ENCODE measurements around the gene ANGPTL8. TPM values are rescaled to one million over a fixed set of nuclear protein-coding genes. Genes with fewer than 3 reads are reported as not detected.

ANGPTL8 gene
- total and polyA plus RNA-seq, 9 of the 15 experiments (the other 6 are each of a cell fraction or from before 2014, with no cell fraction given): not detected

GRCh38 chr19:11214387-11214786 lies 25.0 kb upstream of the ANGPTL8 start (continued):
- TF ChIP-seq FOXM1 (IDR thresholded peaks at IDR 0.05; ENCODE audit: low read depth) (no peak), FOXM1 (CRISPR knock-in tag; IDR thresholded peaks at IDR 0.05; ENCODE audit: low read depth) (no peak), CREB1 (IDR thresholded peaks at IDR 0.05) (no peak), CREB1 (CRISPR knock-in tag; IDR thresholded peaks at IDR 0.05) (no peak), ESRRB (CRISPR knock-in tag; IDR thresholded peaks at IDR 0.05; ENCODE audit: borderline replicate concordance) (no peak), ZKSCAN3 (CRISPR knock-in tag; IDR thresholded peaks at IDR 0.05) (no peak), U2AF1 (optimal IDR thresholded peaks at IDR 0.05; ENCODE audit: low read depth, low read length) (no peak), PHB2 (IDR thresholded peaks at IDR 0.05; ENCODE audit: low read depth) (no peak), ZNF695 (CRISPR knock-in tag; IDR thresholded peaks at IDR 0.05) (no peak), GMEB1 (CRISPR knock-in tag; IDR thresholded peaks at IDR 0.05) (no peak)

- FAIRE-seq (no peak), DNase-seq (ENCODE audit: extremely low read depth in 1 of 4, low spot score in 3 of 4) (no peak), ATAC-seq (no peak)
- Histone ChIP-seq H3K27ac (ENCODE audit: extremely low read depth, low read depth, low read length) (no peak overlapping the region), H3K4me2 (ENCODE audit: insufficient read depth, low read length) (no peak overlapping the region), H3K4me1 (replicated peaks in 1 of 2; ENCODE audit: control insufficient read depth in 2 of 2, insufficient read depth in 2 of 2, low read length in 2 of 2) (peaks cover 0 to 10% of the 10 kb centered on the region in 2 experiments; a peak in 2 of 5 replicates), H3K27me3 (ENCODE audit: control insufficient read depth in 2 of 2, insufficient read depth in 2 of 2, low read length in 2 of 2) (no peaks in the 10 kb centered on the region), H3K9me1 (ENCODE audit: control insufficient read depth, insufficient read depth, low read length) (no peaks in the 10 kb centered on the region), H3K9me3 (replicated peaks; ENCODE audit: control insufficient read depth, insufficient read depth, low read depth, low read length) (peaks cover 4% of the 10 kb centered on the region; the same call in 1 of the 2 replicates), H3K9ac (ENCODE audit: insufficient read depth in 1 of 2, low read depth in 2 of 2, low read length in 2 of 2) (no peak overlapping the region), H3K4me3 (no peak overlapping the region), H3K79me2 (ENCODE audit: control insufficient read depth, insufficient read depth, low read length) (no peaks in the 10 kb centered on the region), H4K20me1 (replicated peaks; ENCODE audit: control insufficient read depth, insufficient read depth, low read length) (no peaks in the 10 kb centered on the region), H2AFZ (ENCODE audit: low read depth, low read length) (no peak overlapping the region), H3K36me3 (ENCODE audit: control insufficient read depth, insufficient read depth, low read length) (no peaks in the 10 kb centered on the region)
- WGBS (ENCODE audit: insufficient coverage, low coverage, missing lambda C conversion rate): 68% methylated on average over 3 of the region's 3 CpGs
- ChIA-PET POLR2A (no interaction called here), CTCF (ENCODE audit: low intra/inter-chr PET ratio) (no interaction called here)
- intact Hi-C loops (cut with micrococcal nuclease): no loop called here
- BruUV-seq (replicated peaks): no TSS peak
- in situ Hi-C loops (cut with MboI): no loop called here
- no peak for TF ChIP-seq BRCA1 (IDR thresholded peaks at IDR 0.05)
- TF ChIP-seq BRCA1 (CRISPR knock-in tag; IDR thresholded peaks at IDR 0.05): no peak
- TF ChIP-seq ZNF655 (CRISPR knock-in tag; IDR thresholded peaks at IDR 0.05): no peak
- TF ChIP-seq TRIM28 (IDR thresholded peaks at IDR 0.05): peak; percentile 72
- no peak for TF ChIP-seq GATAD2B (IDR thresholded peaks at IDR 0.05; ENCODE audit: borderline replicate concordance)
- no peak for TF ChIP-seq U2AF1 (optimal IDR thresholded peaks at IDR 0.05; ENCODE audit: low read depth, low read length)
- TF ChIP-seq SP1 (CRISPR knock-in tag; IDR thresholded peaks at IDR 0.05): no peak
- no peak for TF ChIP-seq SMARCC2 (IDR thresholded peaks at IDR 0.05; ENCODE audit: low read depth)
- no peak for TF ChIP-seq KAT7 (CRISPR knock-in tag; IDR thresholded peaks at IDR 0.05; ENCODE audit: borderline replicate concordance)
- TF ChIP-seq TFAP4 (CRISPR knock-in tag; IDR thresholded peaks at IDR 0.05; ENCODE audit: borderline replicate concordance): no peak
- no peak for TF ChIP-seq RBM14 (IDR thresholded peaks at IDR 0.05; ENCODE audit: borderline replicate concordance, insufficient read depth, low read depth, low read length)
- no peak for TF ChIP-seq KAT2B (IDR thresholded peaks at IDR 0.05; ENCODE audit: low read depth, low read length)
These were observed 18.3 kb upstream of the ANGPTL8 start for GRCh38 chr19:11221082-11221598.

Measured in K562 (cell line).